NOMO-1 treated with DMSO at 0.1 percent for 48 hours (cell line): ENCODE measurements around the gene USP34.
"Not testable (repeated sequence)": the region's sequence is repeated elsewhere in the genome, so short reads cannot be mapped to it uniquely, and the experiment has no call there.

Source experiments
- DNase-seq: peaks from one replicate; lab custom pipeline; 2025; ENCODE audit not compliant: unreplicated experiment; lab: John Stamatoyannopoulos, UW

The USP34 gene

GRCh38 chr2:61193670-61194561, 277.0 kb downstream of the USP34 start:
- no peak for DNase-seq

DNA sequence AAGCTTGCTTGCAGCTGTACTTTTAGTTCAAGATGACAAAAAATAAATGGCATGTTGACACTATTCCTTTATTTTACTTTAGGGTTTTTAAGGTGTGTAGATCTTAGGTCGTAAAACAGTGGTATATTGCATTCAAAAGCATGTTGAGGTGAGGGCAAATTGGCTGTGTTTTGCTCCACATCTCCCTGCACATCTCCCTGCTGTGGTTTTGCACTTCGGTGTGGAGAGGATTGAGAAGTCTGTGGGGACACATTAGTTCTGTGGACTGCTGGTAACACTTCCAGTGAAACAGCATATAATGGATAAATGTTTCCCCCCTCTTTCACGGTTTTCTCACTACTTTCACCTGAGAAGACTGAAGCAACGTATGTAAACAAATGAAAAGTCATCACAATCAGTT, 283.8 kb downstream of the USP34 start:
- no peak for DNase-seq

DNA sequence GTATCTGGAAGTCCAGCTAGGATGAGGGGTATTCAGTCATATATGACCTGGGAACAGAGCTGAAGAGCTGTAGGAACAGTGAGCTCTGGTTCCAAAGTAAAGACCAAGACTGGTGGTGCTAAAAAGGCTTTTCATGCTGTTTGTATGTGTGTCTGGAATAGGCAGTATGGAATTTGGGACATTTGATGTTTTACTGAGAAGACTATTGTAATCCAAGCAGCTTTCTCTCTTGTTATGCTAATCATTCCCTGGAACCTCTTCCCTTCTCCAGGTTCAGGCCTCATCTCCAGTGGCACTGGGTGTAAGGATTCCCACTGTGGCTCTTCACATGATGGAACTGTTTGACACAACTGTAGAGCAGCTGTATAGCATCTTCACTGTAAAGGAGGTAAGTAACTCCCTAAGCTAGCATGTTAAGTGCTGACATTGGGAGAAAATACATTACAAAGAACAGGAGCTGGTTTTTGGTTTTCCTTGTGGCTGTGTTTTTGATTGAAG, 285.6 kb downstream of the USP34 start:
- no peak for DNase-seq

GRCh38 chr2:61184263-61184662, 286.6 kb downstream of the USP34 start:
- no peak for DNase-seq

DNA sequence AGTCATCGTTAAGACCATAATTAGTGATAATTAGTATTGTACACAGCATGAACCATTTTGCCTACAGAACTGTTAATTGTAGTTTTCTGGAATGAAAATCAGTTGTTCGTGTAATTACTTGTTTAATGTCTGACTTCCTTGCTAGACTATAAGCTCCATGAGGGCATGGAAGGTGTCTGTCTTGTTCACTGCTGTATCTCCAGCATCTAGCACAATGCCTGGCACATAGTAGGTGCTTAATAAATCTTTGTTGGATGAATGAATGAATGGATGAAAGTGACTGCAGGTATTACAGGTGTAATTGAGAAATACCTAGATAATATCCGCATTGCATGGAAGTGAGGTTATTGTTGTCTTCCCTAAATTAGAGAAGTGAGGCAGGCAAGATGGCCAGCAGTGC, 287.1 kb downstream of the USP34 start:
- DNase-seq, result no peak

DNA sequence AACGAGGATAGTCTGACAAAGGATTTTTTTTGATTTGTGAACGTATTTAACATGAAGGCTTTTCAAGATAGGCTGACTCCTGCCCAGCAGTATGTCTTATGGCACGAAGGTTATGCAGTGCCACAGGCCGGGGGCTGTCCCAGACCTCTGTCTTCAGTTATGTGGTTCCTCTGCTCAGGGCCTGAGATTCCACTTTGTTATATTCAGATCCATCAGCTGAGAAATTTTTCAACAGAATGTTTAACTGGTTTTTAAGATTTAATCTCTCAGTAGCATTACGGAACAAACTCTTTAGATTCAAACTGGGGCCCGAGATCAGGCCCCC, 288.9 kb downstream of the USP34 start:
- DNase-seq, result no peak

GRCh38 chr2:61181382-61182058, 289.4 kb downstream of the USP34 start:
- no peak for DNase-seq

DNA sequence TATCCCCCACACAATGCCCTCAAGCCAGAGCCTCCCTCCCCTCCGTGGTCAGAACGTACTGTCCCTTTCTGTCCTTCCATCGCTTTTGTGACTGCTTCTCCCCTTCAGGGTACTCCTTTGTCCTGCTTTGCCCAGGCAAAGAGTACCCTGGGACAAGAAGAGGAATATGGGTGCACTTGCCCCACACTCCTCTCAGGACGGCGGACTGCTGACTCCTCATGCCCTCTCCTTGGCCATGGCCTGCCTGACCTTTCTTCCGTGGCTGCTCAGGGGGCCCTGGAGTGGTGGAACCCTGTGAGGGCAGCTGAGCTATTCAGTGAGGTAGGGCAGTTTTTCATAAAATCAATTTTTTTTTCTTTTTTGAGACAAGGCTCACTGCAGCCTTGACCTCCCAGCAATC, 290.2 kb downstream of the USP34 start:
- no peak for DNase-seq

GRCh38 chr2:61179701-61180639, 290.9 kb downstream of the USP34 start:
- no peak for DNase-seq

- DNase-seq, result no peak
These were observed 292.0 kb downstream of the USP34 start for GRCh38 chr2:61178603-61179545.

- DNase-seq, result peak; percentile 33
These were observed 292.9 kb downstream of the USP34 start for GRCh38 chr2:61177727-61178549.

DNA sequence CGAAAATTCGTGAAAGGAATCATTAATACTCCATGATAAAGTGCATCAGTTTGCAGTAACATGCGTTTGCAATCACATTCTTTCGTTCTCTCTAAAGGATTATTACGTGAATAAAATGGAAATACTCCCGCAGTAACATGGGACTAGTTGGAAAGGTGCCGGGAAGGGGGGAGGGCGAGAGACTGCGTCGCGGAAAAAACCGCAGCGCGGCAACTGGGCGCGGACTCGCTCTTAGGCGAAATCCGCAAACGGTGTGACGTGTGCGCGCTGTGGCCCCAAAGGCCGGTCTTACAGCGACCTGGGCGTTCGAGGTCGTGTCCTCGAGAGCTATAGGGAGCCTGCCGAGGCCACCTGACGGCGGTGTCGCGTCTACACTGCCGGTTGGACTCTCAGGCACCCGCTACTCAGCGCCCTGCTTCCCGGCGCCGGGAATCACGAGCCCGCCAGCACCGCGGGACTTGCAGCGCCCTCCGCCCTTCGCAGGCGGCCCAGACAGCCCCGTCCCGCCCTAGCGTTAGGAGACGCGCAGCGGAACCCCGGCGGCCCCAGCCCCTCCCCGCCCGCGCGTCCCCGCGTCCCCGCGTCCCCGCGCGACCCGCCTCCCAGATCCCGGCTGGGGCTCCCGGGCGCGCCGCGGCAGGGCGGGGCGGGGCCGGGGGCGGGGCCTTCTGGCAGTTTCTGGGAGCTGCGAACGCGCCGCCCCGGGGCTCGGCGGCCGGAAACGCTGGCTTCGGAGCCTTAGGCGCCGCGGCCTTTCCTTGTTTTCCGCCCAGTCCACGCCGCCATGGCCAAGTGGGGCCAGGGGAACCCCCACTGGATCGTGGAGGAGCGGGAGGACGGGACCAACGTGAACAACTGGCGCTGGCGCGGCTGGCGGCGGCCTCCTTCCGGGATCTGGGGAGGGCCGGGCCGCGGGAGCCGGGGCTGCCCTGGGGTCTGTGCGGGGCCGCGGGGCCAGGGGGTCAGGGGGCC, 293.8 kb downstream of the USP34 start:
- peak; percentile 84 for DNase-seq

GRCh38 chr2:61175036-61175435, 295.9 kb downstream of the USP34 start:
- no peak for DNase-seq

DNA sequence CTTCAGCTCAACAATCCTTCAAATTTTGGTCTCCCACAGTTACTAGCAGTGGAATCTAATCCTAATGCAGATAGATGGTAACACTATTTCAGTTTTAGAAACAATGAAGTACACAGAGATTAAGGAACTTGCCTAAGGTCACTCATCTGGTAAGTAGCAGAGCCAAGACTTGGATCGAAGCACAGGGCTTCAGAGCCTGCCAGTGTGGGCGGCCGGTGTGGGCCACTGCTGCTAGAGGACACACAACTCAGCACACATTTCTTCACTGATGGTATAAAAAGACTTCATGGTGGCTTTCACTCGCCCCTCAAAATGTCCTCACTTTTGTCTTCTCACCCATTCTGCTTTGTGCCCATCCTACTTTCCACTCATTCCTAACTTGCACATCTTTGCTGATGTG, 297.8 kb downstream of the USP34 start:
- no peak for DNase-seq

- DNase-seq, result no peak
These were observed 298.2 kb downstream of the USP34 start for GRCh38 chr2:61172671-61173070.

- DNase-seq, result no peak
These were observed 303.3 kb downstream of the USP34 start for GRCh38 chr2:61167579-61167978.

DNA sequence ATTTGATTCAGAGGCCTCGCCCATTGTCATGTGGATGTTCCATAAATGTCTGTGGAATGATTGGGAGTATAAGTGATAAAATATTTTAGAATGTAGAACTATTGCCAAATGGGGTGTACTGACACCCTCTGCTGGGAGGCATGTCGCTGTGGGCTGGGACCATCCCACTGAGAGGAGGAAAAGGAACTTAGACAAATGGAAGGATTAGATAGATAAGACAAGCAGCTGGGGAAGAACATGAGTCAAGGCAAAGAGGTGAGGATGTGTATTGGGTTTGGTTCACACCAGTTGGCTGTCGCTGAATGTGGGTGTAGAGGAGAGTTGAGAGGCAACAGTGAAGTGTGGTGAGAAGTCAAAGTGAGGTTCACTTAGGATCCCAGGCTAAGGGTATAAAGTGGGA, 304.9 kb downstream of the USP34 start:
- no peak for DNase-seq

DNA sequence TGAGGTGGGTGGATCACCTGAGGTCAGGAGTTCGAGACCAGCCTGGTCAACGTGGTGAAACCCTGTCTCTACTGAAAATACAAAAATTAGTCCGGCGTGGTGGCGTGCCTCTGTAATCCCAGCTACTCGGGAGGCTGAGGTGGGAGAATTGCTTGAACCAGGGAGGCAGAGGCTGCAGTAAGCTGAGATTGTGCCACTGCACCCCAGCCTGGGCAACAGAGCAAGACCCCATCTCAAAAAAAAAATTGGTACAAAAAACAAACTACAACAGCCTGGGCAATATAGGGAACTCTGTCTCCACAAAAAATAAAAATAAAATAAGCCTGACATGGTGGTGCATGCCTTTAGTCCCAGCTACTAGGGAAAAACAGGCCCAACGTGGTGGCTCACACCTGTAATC, 305.8 kb downstream of the USP34 start:
- not testable (repeated sequence) for DNase-seq
